ENCODE data around the gene ELMO3. TPM values are rescaled to one million over a fixed set of nuclear protein-coding genes. Genes with fewer than 3 reads are reported as not detected.
A peak's percentile ranks its signal among the peaks of the same experiment; 100 is the strongest.

ELMO3 gene
- total and polyA plus RNA-seq, 2 of the 13 experiments (the other 11 are each of a cell fraction or from before 2014, with no cell fraction given), result 2.6 to 4.0 TPM

DNA sequence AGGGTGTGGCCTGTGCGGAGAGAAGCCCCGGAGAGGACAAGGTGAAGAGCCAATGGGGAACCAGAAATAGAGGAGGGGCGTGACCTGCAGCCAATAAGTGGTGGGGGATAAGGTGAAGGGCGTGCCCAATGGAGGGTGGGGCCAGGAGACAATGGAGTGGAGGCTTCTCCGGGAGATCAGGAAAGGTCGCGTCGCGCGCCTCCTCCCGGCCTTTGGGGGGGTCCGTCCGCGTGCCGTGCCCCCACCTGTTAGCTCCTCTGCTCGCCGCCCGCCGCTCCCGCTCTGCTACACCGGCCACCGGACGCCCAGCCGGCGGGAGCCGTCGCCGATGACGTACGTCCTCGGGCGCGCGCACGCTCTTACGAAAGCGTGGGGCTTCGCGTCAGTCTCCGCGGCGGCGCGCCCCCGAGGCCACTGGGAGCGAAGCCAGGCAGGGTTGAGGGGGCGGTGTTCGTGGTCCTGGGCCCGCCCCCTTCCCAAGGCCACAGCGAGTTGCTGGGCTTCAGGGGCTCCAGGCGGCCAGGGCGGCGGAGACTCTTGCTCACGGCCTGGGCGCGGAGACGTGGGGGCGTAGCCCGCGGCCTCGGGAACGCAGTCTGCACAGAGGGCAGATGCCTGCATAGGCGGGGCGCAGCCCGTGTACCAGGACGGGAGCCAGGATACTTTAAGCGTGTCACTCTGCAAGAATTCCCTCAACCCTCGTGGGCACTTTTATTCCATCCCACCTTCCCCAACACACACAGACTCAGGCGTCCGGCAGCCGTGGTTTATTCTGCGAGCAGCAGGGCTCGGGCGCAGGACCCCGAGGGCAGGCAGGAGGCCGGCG lies 15.1 kb upstream of the ELMO3 start, which contains the start of gene MATCAP1 (continued):
- TF ChIP-seq, protein P1, sequence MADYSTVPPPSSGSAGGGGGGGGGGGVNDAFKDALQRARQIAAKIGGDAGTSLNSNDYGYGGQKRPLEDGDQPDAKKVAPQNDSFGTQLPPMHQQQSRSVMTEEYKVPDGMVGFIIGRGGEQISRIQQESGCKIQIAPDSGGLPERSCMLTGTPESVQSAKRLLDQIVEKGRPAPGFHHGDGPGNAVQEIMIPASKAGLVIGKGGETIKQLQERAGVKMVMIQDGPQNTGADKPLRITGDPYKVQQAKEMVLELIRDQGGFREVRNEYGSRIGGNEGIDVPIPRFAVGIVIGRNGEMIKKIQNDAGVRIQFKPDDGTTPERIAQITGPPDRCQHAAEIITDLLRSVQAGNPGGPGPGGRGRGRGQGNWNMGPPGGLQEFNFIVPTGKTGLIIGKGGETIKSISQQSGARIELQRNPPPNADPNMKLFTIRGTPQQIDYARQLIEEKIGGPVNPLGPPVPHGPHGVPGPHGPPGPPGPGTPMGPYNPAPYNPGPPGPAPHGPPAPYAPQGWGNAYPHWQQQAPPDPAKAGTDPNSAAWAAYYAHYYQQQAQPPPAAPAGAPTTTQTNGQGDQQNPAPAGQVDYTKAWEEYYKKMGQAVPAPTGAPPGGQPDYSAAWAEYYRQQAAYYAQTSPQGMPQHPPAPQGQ (CRISPR knock-in tag; IDR thresholded peaks at IDR 0.05; ENCODE audit: borderline replicate concordance), result no peak; the same call in 1 of the 2 replicates
- TF ChIP-seq MTA3 (CRISPR knock-in tag; IDR thresholded peaks at IDR 0.05) (no peak), RFXANK (CRISPR knock-in tag; IDR thresholded peaks at IDR 0.05) (no peak), ZNF530 (CRISPR knock-in tag; IDR thresholded peaks at IDR 0.05; ENCODE audit: low read depth) (no peak), TBX2 (CRISPR knock-in tag; IDR thresholded peaks at IDR 0.05; ENCODE audit: borderline replicate concordance) (peak; percentile 82; the same call in 1 of the 2 replicates), TGIF2 (CRISPR knock-in tag; IDR thresholded peaks at IDR 0.05) (peak; percentile 67), FOXP1 (IDR thresholded peaks at IDR 0.05) (no peak), FOXP1 (CRISPR knock-in tag; IDR thresholded peaks at IDR 0.05) (no peak), PLRG1 (conservative IDR thresholded peaks at IDR 0.05) (no peak), ZFP36 (IDR thresholded peaks at IDR 0.05; ENCODE audit: borderline replicate concordance, low read depth, low read length, partially characterized antibody) (no peak), RBAK (CRISPR knock-in tag; IDR thresholded peaks at IDR 0.05) (no peak), GTF2F1 (IDR thresholded peaks at IDR 0.05; ENCODE audit: low read length) (no peak), RFX5 (IDR thresholded peaks at IDR 0.05; ENCODE audit: low read depth, low read length) (peak; percentile 25; the same call in 1 of the 2 replicates), WIZ (CRISPR knock-in tag; IDR thresholded peaks at IDR 0.05) (peak; percentile 96; the same call in 1 of the 2 replicates), TOE1 (CRISPR knock-in tag; IDR thresholded peaks at IDR 0.05) (0 out of 2 replicates have a peak, but pooled peaks have one; percentile 51), ARNT2 (CRISPR knock-in tag; IDR thresholded peaks at IDR 0.05; ENCODE audit: low read depth) (no peak; the same call in 1 of the 2 replicates), ZBTB8A (CRISPR knock-in tag; IDR thresholded peaks at IDR 0.05; ENCODE audit: borderline replicate concordance, low read depth) (no peak), XBP1 (CRISPR knock-in tag; IDR thresholded peaks at IDR 0.05) (no peak; the same call in 1 of the 2 replicates)
- TF ChIP-seq, protein P2, sequence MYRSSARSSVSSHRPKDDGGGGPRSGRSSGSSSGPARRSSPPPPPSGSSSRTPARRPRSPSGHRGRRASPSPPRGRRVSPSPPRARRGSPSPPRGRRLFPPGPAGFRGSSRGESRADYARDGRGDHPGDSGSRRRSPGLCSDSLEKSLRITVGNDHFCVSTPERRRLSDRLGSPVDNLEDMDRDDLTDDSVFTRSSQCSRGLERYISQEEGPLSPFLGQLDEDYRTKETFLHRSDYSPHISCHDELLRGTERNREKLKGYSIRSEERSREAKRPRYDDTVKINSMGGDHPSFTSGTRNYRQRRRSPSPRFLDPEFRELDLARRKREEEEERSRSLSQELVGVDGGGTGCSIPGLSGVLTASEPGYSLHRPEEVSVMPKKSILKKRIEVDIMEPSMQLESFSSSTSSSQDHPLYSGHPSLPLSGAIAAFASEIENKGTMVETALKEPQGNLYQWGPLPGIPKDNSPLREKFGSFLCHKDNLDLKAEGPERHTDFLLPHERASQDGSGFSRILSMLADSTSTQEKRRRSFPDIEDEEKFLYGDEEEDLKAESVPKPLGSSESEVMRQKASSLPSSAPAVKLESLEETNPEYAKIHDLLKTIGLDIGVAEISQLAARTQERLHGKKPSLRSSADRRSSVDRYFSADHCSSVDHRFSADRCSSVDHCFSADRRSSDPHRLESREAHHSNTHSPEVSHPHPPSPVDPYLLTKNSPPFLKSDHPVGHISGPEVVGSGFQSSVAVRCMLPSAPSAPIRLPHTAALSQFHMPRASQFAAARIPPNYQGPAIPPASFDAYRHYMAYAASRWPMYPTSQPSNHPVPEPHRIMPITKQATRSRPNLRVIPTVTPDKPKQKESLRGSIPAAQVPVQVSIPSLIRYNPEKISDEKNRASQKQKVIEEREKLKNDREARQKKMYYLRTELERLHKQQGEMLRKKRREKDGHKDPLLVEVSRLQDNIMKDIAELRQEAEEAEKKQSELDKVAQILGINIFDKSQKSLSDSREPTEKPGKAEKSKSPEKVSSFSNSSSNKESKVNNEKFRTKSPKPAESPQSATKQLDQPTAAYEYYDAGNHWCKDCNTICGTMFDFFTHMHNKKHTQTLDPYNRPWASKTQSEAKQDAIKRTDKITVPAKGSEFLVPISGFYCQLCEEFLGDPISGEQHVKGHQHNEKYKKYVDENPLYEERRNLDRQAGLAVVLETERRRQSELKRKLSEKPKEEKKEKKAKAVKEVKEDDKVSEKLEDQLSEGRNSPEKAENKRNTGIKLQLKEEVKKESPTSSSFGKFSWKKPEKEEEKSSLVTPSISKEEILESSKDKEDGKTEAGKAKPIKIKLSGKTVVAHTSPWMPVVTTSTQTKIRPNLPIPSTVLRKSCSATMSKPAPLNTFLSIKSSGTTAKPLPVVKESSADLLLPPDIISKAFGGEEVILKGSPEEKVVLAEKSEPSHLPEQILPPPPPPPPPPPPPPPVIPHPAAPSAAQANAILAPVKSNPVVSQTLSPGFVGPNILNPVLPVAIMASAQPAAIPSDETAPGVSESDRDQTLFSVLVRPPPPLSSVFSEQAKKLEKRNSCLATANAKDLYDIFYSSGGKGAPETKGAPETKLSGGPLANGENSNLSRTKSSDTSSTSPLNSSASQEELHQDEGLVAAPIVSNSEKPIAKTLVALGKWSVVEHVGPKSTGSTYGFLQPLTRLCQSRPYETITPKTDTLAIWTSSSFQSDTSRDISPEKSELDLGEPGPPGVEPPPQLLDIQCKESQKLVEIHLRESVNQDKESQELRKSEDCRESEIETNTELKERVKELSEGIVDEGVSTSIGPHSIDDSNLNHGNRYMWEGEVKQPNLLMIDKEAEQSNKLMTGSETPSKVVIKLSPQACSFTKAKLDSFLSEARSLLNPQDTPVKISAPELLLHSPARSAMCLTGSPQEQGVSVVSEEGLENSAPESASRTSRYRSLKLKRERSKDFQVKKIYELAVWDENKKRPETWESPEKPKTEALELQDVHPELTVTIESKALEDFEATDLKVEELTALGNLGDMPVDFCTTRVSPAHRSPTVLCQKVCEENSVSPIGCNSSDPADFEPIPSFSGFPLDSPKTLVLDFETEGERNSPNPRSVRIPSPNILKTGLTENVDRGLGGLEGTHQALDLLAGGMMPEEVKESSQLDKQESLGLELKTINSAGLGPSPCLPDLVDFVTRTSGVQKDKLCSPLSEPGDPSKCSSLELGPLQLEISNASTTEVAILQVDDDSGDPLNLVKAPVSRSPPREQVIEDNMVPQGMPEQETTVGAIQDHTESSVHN (CRISPR knock-in tag; IDR thresholded peaks at IDR 0.05), result no peak; the same call in 1 of the 2 replicates
- TF ChIP-seq, protein P3, sequence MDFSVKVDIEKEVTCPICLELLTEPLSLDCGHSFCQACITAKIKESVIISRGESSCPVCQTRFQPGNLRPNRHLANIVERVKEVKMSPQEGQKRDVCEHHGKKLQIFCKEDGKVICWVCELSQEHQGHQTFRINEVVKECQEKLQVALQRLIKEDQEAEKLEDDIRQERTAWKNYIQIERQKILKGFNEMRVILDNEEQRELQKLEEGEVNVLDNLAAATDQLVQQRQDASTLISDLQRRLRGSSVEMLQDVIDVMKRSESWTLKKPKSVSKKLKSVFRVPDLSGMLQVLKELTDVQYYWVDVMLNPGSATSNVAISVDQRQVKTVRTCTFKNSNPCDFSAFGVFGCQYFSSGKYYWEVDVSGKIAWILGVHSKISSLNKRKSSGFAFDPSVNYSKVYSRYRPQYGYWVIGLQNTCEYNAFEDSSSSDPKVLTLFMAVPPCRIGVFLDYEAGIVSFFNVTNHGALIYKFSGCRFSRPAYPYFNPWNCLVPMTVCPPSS (IDR thresholded peaks at IDR 0.05), result no peak

All from HepG2 (cell line).